ENCODE data around the gene FKBP2.

FKBP2 gene

DNA sequence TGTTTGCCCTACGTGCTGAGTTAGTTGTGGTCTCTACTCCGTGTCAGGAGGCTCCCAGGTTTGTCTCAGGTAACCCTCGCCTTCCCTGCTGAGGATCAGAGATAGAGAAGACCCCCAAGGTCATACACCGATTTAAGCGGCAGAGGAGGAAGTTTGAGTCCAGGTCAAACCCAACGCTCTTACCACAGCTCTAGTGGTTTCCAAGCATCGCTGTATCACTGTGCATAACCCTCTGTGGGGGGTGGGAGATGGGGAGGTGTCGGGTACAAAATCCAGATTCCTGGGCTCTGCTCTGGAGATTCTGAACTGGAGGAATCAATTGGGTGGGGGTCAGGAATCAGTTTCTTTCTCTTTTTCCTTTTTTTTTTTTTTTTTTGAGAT is 9.9 kb upstream of the FKBP2 start:
- peak overlapping the region; percentile 71 for H3K4me3 ChIP-seq (ENCODE audit: low read depth, low read length)
- TF ChIP-seq, protein P1, sequence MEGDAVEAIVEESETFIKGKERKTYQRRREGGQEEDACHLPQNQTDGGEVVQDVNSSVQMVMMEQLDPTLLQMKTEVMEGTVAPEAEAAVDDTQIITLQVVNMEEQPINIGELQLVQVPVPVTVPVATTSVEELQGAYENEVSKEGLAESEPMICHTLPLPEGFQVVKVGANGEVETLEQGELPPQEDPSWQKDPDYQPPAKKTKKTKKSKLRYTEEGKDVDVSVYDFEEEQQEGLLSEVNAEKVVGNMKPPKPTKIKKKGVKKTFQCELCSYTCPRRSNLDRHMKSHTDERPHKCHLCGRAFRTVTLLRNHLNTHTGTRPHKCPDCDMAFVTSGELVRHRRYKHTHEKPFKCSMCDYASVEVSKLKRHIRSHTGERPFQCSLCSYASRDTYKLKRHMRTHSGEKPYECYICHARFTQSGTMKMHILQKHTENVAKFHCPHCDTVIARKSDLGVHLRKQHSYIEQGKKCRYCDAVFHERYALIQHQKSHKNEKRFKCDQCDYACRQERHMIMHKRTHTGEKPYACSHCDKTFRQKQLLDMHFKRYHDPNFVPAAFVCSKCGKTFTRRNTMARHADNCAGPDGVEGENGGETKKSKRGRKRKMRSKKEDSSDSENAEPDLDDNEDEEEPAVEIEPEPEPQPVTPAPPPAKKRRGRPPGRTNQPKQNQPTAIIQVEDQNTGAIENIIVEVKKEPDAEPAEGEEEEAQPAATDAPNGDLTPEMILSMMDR (IDR thresholded peaks at IDR 0.05; ENCODE audit: low read depth, low read length), result no peak

DNA sequence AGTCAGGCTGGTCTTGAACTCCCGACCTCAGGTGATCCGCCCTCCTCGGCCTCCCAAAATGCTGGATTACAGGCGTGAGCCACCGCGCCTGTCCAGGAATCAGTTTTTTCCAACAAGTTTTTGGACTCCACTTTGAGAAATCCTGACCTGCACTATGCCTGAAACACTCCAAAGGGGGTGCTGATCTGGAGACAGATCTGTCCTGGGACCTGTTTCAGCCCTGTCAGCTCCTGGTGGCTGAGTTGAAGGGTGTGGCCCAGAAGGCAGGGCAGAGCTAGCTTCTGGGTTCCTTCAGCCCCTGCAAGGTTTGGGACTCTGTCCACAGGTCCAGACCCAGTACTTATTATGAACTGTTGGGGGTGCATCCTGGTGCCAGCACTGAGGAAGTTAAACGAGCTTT is 9.3 kb upstream of the FKBP2 start:
- no peak overlapping the region for H3K4me3 ChIP-seq (ENCODE audit: low read depth, low read length)
- TF ChIP-seq, protein P1 (IDR thresholded peaks at IDR 0.05; ENCODE audit: low read depth, low read length), result no peak

DNA sequence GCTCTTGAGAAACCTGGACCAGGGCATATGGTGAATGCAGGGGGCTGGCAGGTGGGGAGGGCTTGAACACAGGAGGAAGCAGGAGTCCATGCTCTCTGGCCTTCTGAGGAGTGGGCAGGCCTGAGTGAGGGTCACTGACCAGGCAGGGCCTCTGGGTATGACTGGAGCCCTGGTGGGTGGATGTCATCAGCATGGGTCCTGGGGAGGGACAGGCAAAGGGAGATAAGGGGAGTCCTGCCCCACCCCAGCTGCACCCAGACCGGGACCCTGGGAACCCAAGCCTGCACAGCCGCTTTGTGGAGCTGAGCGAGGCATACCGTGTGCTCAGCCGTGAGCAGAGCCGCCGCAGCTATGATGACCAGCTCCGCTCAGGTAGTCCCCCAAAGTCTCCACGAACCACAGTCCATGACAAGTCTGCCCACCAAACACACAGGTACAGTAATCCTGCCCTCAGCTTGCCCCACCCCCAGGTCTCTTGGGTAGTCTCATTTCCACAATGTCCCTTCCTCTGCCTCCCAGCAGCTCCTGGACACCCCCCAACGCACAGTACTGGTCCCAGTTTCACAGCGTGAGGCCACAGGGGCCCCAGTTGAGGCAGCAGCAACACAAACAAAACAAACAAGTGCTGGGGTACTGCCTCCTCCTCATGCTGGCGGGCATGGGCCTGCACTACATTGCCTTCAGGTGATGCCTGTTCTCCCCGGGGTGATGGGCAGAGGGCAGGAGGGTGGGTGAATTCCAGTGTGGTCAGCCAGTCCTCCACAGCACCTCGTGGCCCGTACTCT is 8.5 kb upstream of the FKBP2 start:
- TF ChIP-seq, protein P1 (IDR thresholded peaks at IDR 0.05; ENCODE audit: low read depth, low read length), result no peak

DNA sequence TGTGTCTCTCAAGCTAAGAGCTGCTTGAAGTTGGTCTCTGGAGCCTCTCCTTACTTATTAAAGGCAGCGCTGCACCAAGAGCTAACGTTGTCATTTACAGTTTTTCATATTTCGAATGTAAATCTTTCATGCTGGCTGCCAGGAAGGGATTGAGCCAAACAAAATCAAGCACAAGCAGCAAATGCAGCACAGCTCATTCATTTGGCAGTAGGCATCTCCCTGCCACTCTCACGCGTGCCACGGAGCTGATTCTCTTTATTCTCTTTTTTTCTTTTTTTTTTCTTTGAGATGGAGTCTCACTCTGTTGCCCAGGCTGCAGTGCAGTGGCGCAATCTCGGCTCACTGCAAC is 8.0 kb upstream of the FKBP2 start:
- TF ChIP-seq, protein P1 (IDR thresholded peaks at IDR 0.05; ENCODE audit: low read depth, low read length), result no peak
- no peak overlapping the region for H3K4me3 ChIP-seq (ENCODE audit: low read depth, low read length)

More for the DNA sequence above, 8.5 kb upstream of the FKBP2 start:
- no peak overlapping the region for H3K4me3 ChIP-seq (ENCODE audit: low read depth, low read length)

DNA sequence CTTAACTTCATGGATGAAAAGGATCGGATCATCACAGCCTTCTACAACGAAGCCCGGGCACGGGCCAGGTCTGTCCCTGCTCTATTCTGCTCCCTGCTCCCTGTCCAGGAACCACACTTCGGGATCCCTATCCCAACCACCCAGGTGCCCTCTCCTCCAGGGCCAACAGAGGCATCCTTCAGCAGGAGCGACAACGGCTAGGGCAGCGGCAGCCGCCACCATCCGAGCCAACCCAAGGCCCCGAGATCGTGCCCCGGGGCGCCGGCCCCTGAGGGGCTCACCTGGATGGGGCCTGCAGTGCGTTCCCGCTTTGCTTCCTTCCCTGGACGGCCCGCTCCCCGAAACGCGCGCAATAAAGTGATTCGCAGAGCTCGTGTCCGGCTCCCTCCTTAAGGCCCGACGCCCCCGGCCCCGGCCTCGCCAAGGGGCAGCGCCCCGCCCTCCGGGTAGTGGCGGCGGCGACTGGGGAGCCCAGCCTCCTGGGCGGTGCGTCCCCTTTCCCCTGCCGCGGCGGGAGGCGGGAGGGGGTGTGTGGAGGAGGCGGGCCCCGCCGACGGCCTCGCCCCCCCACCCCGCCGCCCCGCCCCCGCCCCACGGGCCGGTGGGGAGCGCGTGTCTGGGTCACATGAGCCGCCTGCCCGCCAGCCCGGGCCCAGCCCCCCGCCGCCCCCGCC is 6.8 kb upstream of the FKBP2 start, which contains the start of gene VEGFB:
Gene VEGFB, plus strand, starts transcription at position 672 of the 674 bp plus-strand sequence. CDS start 250 bp downstream, outside the sequence.
- H3K4me3 ChIP-seq (ENCODE audit: low read depth, low read length), result peak within 1 kb of the TSS; percentile 68
- TF ChIP-seq, protein P1 (IDR thresholded peaks at IDR 0.05; ENCODE audit: low read depth, low read length), result no peak

DNA sequence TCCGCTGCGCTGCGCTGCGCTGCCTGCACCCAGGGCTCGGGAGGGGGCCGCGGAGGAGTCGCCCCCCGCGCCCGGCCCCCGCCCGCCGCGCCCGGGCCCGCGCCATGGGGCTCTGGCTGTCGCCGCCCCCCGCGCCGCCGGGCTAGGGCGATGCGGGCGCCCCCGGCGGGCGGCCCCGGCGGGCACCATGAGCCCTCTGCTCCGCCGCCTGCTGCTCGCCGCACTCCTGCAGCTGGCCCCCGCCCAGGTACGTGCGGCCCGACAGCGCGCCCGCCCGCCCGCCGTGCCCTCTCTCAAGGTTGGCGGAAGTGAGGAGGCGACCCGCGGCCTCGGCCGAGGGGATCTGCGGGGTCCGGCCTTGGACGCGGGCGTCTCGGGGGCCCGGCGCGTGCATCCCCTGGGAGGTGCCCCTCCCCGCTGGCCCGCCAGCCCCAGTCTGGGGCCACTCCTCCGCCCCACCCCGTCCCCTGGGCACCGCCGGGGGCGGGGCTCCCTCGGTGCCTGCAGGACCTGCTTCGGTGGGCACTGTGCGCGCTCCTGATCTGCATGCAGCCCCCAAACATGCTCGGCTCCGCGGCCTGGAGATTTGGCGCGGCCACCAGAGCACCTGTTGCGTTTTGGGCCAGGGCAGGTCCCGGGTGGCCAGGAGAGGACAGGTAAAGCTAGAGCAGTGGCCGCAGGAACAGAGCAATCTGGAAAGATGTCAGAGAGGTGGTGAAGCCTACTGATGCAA is 6.1 kb upstream of the FKBP2 start:
- peak overlapping the region; percentile 68 for H3K4me3 ChIP-seq (ENCODE audit: low read depth, low read length)
- TF ChIP-seq, protein P1 (IDR thresholded peaks at IDR 0.05; ENCODE audit: low read depth, low read length), result no peak

Measured in WI38 (cell line).